ENCODE data around the gene PPP1R12C.
A peak's percentile ranks its signal among the peaks of the same experiment; 100 is the strongest.

The PPP1R12C gene

GRCh38 chr19:55096061-55096701 is 21.3 kb downstream of the PPP1R12C start:
- no peaks in the 10 kb centered on the region for H3K9me3 ChIP-seq (ENCODE audit: low read length)
- no peak overlapping the region for H3K4me3 ChIP-seq (ENCODE audit: low read length)
- H3K4me1 ChIP-seq (ENCODE audit: insufficient read depth, low read length), result no peaks in the 10 kb centered on the region
- H3K36me3 ChIP-seq (ENCODE audit: insufficient read depth, low read length), result peaks cover 22% of the 10 kb centered on the region
- H3K27me3 ChIP-seq (ENCODE audit: insufficient read depth, low read length), result no peaks in the 10 kb centered on the region
- no peak overlapping the region for H2AFZ ChIP-seq (ENCODE audit: low read depth, low read length)

- Histone ChIP-seq H3K36me3 (ENCODE audit: insufficient read depth, low read length) (peaks cover 28% of the 10 kb centered on the region), H3K4me1 (ENCODE audit: insufficient read depth, low read length) (no peaks in the 10 kb centered on the region), H3K27me3 (ENCODE audit: insufficient read depth, low read length) (no peaks in the 10 kb centered on the region), H3K9me3 (ENCODE audit: low read length) (no peaks in the 10 kb centered on the region), H2AFZ (ENCODE audit: low read depth, low read length) (no peak overlapping the region), H3K4me3 (ENCODE audit: low read length) (no peak overlapping the region)
These were observed 22.0 kb downstream of the PPP1R12C start for GRCh38 chr19:55095260-55096060.

GRCh38 chr19:55094456-55095259 is 22.8 kb downstream of the PPP1R12C start:
- H3K9me3 ChIP-seq (ENCODE audit: low read length), result no peaks in the 10 kb centered on the region
- H3K27me3 ChIP-seq (ENCODE audit: insufficient read depth, low read length), result no peaks in the 10 kb centered on the region
- peaks cover 32% of the 10 kb centered on the region for H3K36me3 ChIP-seq (ENCODE audit: insufficient read depth, low read length)
- no peak overlapping the region for H2AFZ ChIP-seq (ENCODE audit: low read depth, low read length)
- no peaks in the 10 kb centered on the region for H3K4me1 ChIP-seq (ENCODE audit: insufficient read depth, low read length)
- H3K4me3 ChIP-seq (ENCODE audit: low read length), result no peak overlapping the region

GRCh38 chr19:55092423-55093318 is 24.8 kb downstream of the PPP1R12C start:
- Histone ChIP-seq H2AFZ (ENCODE audit: low read depth, low read length) (no peak overlapping the region), H3K9me3 (ENCODE audit: low read length) (no peaks in the 10 kb centered on the region), H3K36me3 (ENCODE audit: insufficient read depth, low read length) (peaks cover 29% of the 10 kb centered on the region), H3K27me3 (ENCODE audit: insufficient read depth, low read length) (no peaks in the 10 kb centered on the region), H3K4me1 (ENCODE audit: insufficient read depth, low read length) (peaks cover 13% of the 10 kb centered on the region), H3K4me3 (ENCODE audit: low read length) (no peak overlapping the region)

GRCh38 chr19:55091955-55092354 is 25.5 kb downstream of the PPP1R12C start:
- no peaks in the 10 kb centered on the region for H3K9me3 ChIP-seq (ENCODE audit: low read length)
- no peak overlapping the region for H2AFZ ChIP-seq (ENCODE audit: low read depth, low read length)
- peaks cover 15% of the 10 kb centered on the region for H3K4me1 ChIP-seq (ENCODE audit: insufficient read depth, low read length)
- H3K27me3 ChIP-seq (ENCODE audit: insufficient read depth, low read length), result no peaks in the 10 kb centered on the region
- no peak overlapping the region for H3K4me3 ChIP-seq (ENCODE audit: low read length)
- H3K36me3 ChIP-seq (ENCODE audit: insufficient read depth, low read length), result peaks cover 29% of the 10 kb centered on the region

- H2AFZ ChIP-seq (ENCODE audit: low read depth, low read length), result no peak overlapping the region
- no peak overlapping the region for H3K4me3 ChIP-seq (ENCODE audit: low read length)
- peaks cover 29% of the 10 kb centered on the region for H3K36me3 ChIP-seq (ENCODE audit: insufficient read depth, low read length)
- no peaks in the 10 kb centered on the region for H3K9me3 ChIP-seq (ENCODE audit: low read length)
- H3K4me1 ChIP-seq (ENCODE audit: insufficient read depth, low read length), result peaks cover 15% of the 10 kb centered on the region
- H3K27me3 ChIP-seq (ENCODE audit: insufficient read depth, low read length), result no peaks in the 10 kb centered on the region
These were observed 26.1 kb downstream of the PPP1R12C start for GRCh38 chr19:55091126-55091910.

GRCh38 chr19:55090564-55090963 is 26.9 kb downstream of the PPP1R12C start:
- Histone ChIP-seq H3K27me3 (ENCODE audit: insufficient read depth, low read length) (no peaks in the 10 kb centered on the region), H3K9me3 (ENCODE audit: low read length) (no peaks in the 10 kb centered on the region), H2AFZ (ENCODE audit: low read depth, low read length) (no peak overlapping the region), H3K4me1 (ENCODE audit: insufficient read depth, low read length) (peaks cover 22% of the 10 kb centered on the region), H3K36me3 (ENCODE audit: insufficient read depth, low read length) (peaks cover 26% of the 10 kb centered on the region), H3K4me3 (ENCODE audit: low read length) (no peak overlapping the region)

- no peaks in the 10 kb centered on the region for H3K9me3 ChIP-seq (ENCODE audit: low read length)
- H3K27me3 ChIP-seq (ENCODE audit: insufficient read depth, low read length), result no peaks in the 10 kb centered on the region
- H3K4me3 ChIP-seq (ENCODE audit: low read length), result no peak overlapping the region
- H2AFZ ChIP-seq (ENCODE audit: low read depth, low read length), result no peak overlapping the region
- H3K36me3 ChIP-seq (ENCODE audit: insufficient read depth, low read length), result peaks cover 16% of the 10 kb centered on the region
- peaks cover 24% of the 10 kb centered on the region for H3K4me1 ChIP-seq (ENCODE audit: insufficient read depth, low read length)
These were observed 28.0 kb downstream of the PPP1R12C start for GRCh38 chr19:55089342-55089944.

GRCh38 chr19:55088543-55089341 is 28.7 kb downstream of the PPP1R12C start:
- no peaks in the 10 kb centered on the region for H3K27me3 ChIP-seq (ENCODE audit: insufficient read depth, low read length)
- no peak overlapping the region for H2AFZ ChIP-seq (ENCODE audit: low read depth, low read length)
- peak overlapping the region; percentile 66 for H3K4me3 ChIP-seq (ENCODE audit: low read length)
- peaks cover 13% of the 10 kb centered on the region for H3K36me3 ChIP-seq (ENCODE audit: insufficient read depth, low read length)
- H3K9me3 ChIP-seq (ENCODE audit: low read length), result no peaks in the 10 kb centered on the region
- peaks cover 26% of the 10 kb centered on the region for H3K4me1 ChIP-seq (ENCODE audit: insufficient read depth, low read length)

GRCh38 chr19:55088021-55088451 is 29.4 kb downstream of the PPP1R12C start:
- H2AFZ ChIP-seq (ENCODE audit: low read depth, low read length), result no peak overlapping the region
- H3K27me3 ChIP-seq (ENCODE audit: insufficient read depth, low read length), result no peaks in the 10 kb centered on the region

GRCh38 chr19:55087542-55087901 is 29.9 kb downstream of the PPP1R12C start:
- H3K27me3 ChIP-seq (ENCODE audit: insufficient read depth, low read length), result peaks cover 1% of the 10 kb centered on the region
- peaks cover 13% of the 10 kb centered on the region for H3K36me3 ChIP-seq (ENCODE audit: insufficient read depth, low read length)
- peak overlapping the region; percentile 66 for H3K4me3 ChIP-seq (ENCODE audit: low read length)
- peaks cover 26% of the 10 kb centered on the region for H3K4me1 ChIP-seq (ENCODE audit: insufficient read depth, low read length)
- H3K9me3 ChIP-seq (ENCODE audit: low read length), result no peaks in the 10 kb centered on the region
- no peak overlapping the region for H2AFZ ChIP-seq (ENCODE audit: low read depth, low read length)

More at GRCh38 chr19:55088021-55088451, 29.4 kb downstream of the PPP1R12C start:
- Histone ChIP-seq H3K9me3 (ENCODE audit: low read length) (no peaks in the 10 kb centered on the region), H3K4me1 (ENCODE audit: insufficient read depth, low read length) (peaks cover 26% of the 10 kb centered on the region), H3K36me3 (ENCODE audit: insufficient read depth, low read length) (peaks cover 13% of the 10 kb centered on the region), H3K4me3 (ENCODE audit: low read length) (peak overlapping the region; percentile 66)

Measured in neuron (in vitro differentiated cells).